ENCODE measurements around the gene LATS1. TPM values are rescaled to one million over a fixed set of nuclear protein-coding genes. Genes with fewer than 3 reads are reported as not detected.
A peak's percentile ranks its signal among the peaks of the same experiment; 100 is the strongest.
"Not testable (repeated sequence)": the region's sequence is repeated elsewhere in the genome, so short reads cannot be mapped to it uniquely, and the experiment has no call there.

Gene LATS1
- total RNA-seq, 4 donors from 2014 or later, result 12.1 to 21.2 (median 15.5) TPM

GRCh38 chr6:149755300-149756260 lies 37.7 kb upstream of the LATS1 start:
- H3K4me3 ChIP-seq, result no peak overlapping the region
- H3K36me3 ChIP-seq, result peaks cover 0 to 24% (median 0%) of the 10 kb centered on the region in 3 donors
- WGBS, 2 donors, result 76 to 84% methylated on average over 9 of the region's 9 CpGs
- TF ChIP-seq, protein P1, sequence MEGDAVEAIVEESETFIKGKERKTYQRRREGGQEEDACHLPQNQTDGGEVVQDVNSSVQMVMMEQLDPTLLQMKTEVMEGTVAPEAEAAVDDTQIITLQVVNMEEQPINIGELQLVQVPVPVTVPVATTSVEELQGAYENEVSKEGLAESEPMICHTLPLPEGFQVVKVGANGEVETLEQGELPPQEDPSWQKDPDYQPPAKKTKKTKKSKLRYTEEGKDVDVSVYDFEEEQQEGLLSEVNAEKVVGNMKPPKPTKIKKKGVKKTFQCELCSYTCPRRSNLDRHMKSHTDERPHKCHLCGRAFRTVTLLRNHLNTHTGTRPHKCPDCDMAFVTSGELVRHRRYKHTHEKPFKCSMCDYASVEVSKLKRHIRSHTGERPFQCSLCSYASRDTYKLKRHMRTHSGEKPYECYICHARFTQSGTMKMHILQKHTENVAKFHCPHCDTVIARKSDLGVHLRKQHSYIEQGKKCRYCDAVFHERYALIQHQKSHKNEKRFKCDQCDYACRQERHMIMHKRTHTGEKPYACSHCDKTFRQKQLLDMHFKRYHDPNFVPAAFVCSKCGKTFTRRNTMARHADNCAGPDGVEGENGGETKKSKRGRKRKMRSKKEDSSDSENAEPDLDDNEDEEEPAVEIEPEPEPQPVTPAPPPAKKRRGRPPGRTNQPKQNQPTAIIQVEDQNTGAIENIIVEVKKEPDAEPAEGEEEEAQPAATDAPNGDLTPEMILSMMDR (IDR thresholded peaks at IDR 0.05), result no peak
- no peak for TF ChIP-seq POLR2A (IDR thresholded peaks at IDR 0.05)
- intact Hi-C loops (cut with DNase I), result no loop called here
- no peaks in the 10 kb centered on the region for H3K27me3 ChIP-seq
- peaks cover 3 to 50% (median 15%) of the 10 kb centered on the region in 3 donors for H3K4me1 ChIP-seq
- H3K9me3 ChIP-seq, result no peaks in the 10 kb centered on the region
- H3K27ac ChIP-seq, result no peak overlapping the region
- DNase-seq, result no peak

- Histone ChIP-seq H3K9me3 (no peaks in the 10 kb centered on the region), H3K27me3 (no peaks in the 10 kb centered on the region), H3K27ac (no peak overlapping the region), H3K36me3 (peaks cover 0 to 14% (median 0%) of the 10 kb centered on the region in 3 donors), H3K4me3 (no peak overlapping the region), H3K4me1 (peaks cover 3 to 57% (median 19%) of the 10 kb centered on the region in 3 donors)
- intact Hi-C loops (cut with DNase I), result no loop called here
- DNase-seq, result no peak
- TF ChIP-seq, protein P1 (IDR thresholded peaks at IDR 0.05), result no peak
- TF ChIP-seq POLR2A (IDR thresholded peaks at IDR 0.05), result no peak
- WGBS, 2 donors, result 63 to 73% methylated on average over 4 of the region's 4 CpGs
Observed at GRCh38 chr6:149754548-149754947, 36.6 kb upstream of the LATS1 start.

DNA sequence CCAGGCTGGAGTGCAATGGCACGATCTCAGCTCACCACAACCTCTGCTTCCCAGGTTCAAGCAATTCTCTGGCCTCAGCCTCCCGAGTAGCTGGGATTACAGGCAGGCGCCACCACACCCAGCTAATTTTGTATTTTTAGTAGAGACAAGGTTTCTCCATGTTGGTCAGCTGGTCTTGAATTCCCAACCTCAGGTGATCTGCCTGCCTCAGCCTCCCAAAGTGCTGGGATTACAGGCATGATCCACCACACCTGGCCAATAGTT lies 35.4 kb upstream of the LATS1 start:
- H3K27ac ChIP-seq; intact Hi-C loops (cut with DNase I); H3K27me3 ChIP-seq; DNase-seq; H3K36me3 ChIP-seq; H3K9me3 ChIP-seq; H3K4me3 ChIP-seq: not testable (repeated sequence)
- peaks cover 3 to 64% (median 19%) of the 10 kb centered on the region in 3 donors for H3K4me1 ChIP-seq
- 86 to 88% methylated on average over 3 of the region's 3 CpGs for whole genome bisulfite sequencing, 2 donors

GRCh38 chr6:149752600-149753373 lies 34.9 kb upstream of the LATS1 start:
- Histone ChIP-seq H3K9me3 (no peaks in the 10 kb centered on the region), H3K27me3 (no peaks in the 10 kb centered on the region), H3K36me3 (peaks cover 0 to 7% (median 0%) of the 10 kb centered on the region in 3 donors), H3K27ac (no peak overlapping the region), H3K4me3 (no peak overlapping the region), H3K4me1 (peaks cover 3 to 68% (median 19%) of the 10 kb centered on the region in 3 donors)
- WGBS, 2 donors, result 75 to 78% methylated on average over 4 of the region's 4 CpGs
- no peak for DNase-seq
- intact Hi-C loops (cut with DNase I), result no loop called here
- TF ChIP-seq POLR2A (IDR thresholded peaks at IDR 0.05), result no peak
- TF ChIP-seq, protein P1 (IDR thresholded peaks at IDR 0.05), result no peak

DNA sequence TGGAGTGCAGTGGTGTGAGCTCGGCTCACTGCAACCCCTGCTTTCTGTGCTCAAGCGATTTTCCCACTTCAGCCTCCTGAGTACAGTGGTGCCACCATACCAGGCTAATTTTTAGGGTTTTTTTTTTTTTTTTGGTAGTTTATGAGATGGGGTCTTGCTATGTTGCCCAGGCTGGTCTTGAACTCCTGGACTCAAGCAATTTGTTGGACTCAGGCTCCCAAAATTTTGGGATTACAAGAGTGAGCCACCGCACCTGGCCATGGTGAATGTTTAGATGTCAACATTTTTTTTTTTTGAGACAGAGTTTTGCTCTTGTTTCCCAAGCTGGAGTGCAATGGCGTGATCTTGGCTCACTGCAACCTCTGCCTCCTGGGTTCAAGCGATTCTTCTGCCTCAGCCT lies 34.0 kb upstream of the LATS1 start:
- DNase-seq; H3K36me3 ChIP-seq; H3K4me3 ChIP-seq; H3K27ac ChIP-seq; intact Hi-C loops (cut with DNase I); H3K27me3 ChIP-seq; H3K9me3 ChIP-seq: not testable (repeated sequence)
- WGBS, 2 donors, result 88 to 96% methylated on average over 4 to 5 of the region's 5 CpGs
- peaks cover 4 to 69% (median 19%) of the 10 kb centered on the region in 3 donors for H3K4me1 ChIP-seq

DNA sequence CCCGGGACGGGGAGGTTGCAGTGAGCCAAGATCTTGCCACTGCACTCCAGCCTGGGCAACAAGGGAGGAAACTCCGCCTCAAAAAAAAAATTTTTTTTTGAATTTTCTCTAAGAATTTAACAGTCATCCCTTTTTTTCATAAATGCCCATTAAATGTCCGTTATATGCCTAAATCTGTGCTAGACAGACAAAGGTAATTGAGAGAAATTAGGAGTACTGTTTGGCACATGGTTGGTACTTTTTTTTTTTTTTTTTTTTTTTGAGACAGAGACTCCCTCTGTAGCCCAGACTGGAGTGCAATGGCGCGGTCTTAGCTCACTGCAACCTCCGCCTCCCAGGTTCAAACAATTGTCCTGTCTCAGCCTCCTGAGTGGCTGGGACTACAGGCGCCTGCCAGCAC lies 33.3 kb upstream of the LATS1 start:
- intact Hi-C loops (cut with DNase I), result no loop called here
- H3K27ac ChIP-seq, result no peak overlapping the region

More for the DNA sequence above, 33.3 kb upstream of the LATS1 start:
- H3K9me3 ChIP-seq, result no peaks in the 10 kb centered on the region
- H3K4me1 ChIP-seq, result peaks cover 8 to 75% (median 19%) of the 10 kb centered on the region in 3 donors
- 81 to 93% methylated on average over 8 of the region's 8 CpGs for WGBS, 2 donors
- no peaks in the 10 kb centered on the region for H3K36me3 ChIP-seq
- H3K4me3 ChIP-seq, result peak overlapping the region in 1 of 4 donors; percentile 98
- DNase-seq, result no peak
- H3K27me3 ChIP-seq, result no peaks in the 10 kb centered on the region
- TF ChIP-seq, protein P1 (IDR thresholded peaks at IDR 0.05), result no peak
- TF ChIP-seq POLR2A (IDR thresholded peaks at IDR 0.05), result no peak
